C4-2B (cell line): ENCODE measurements around the gene RNPS1.

ENCODE experiments used
- CTCF ChIP-seq: fragments of 450-650 bp; conservative IDR thresholded peaks from 2 replicates; pipeline ENCODE4 v1.5.1; 2017; ENCODE audit warnings: mild to moderate bottlenecking
- ZFX ChIP-seq: fragments of 450-650 bp; IDR thresholded peaks from 2 replicates; pipeline ENCODE4 v1.6.1; 2017

- no peak for TF ChIP-seq CTCF
- no peak for TF ChIP-seq ZFX
These were observed 31.9 kb upstream of the RNPS1 start for GRCh38 chr16:2299915-2300192.
